ENCODE measurements around the gene LHX5.
A peak's percentile ranks its signal among the peaks of the same experiment; 100 is the strongest.

The LHX5 gene

DNA sequence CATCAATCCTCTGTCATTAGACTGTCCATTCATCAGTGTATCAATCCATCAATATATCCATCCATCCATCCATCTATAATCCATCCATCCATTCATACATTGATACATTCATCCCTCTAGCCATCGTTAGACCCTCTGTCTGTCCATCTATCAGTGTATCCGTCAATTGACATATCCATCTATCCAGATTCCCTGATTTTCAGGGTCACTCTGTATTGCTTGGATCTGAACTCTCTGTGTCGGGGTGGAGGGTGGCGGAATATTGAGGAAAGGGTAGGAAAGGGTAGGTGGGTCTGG lies 32.4 kb downstream of the LHX5 start:
- DNase-seq (ENCODE audit: low read depth) = no peak

DNA sequence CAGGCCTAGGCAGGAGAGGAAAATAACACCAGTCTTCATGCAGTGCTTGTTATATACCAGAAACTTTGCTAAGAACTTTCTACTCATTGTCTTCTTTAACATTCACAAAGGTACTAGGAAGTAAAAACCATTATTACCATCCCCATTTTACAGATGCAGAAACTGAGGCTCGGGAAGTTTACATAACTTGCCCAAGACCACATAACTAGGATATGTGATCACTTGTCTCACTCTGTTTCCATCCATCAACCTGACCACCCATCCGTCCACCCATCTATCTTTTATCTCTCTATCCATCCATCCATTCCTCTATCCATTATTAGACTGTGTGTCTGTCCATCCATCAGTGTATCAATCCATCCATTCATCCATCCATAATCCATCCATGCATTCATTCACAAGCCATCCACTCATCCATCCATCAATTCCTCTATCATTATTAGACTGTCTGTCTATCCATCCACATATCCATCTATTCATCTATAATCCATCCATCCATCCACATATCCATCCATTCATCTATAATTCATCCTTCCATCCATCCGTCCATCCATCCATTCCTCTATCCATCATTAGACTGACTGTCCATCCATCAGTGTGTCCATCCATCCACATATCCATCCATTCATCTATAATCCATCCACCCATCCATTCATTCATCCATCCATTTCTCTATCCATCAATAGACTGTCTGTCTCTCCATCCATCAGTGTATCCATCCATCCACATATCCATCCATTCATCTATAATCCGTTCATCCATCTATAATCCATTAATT lies 33.0 kb downstream of the LHX5 start:
- no peak for DNase-seq (ENCODE audit: low read depth)

DNA sequence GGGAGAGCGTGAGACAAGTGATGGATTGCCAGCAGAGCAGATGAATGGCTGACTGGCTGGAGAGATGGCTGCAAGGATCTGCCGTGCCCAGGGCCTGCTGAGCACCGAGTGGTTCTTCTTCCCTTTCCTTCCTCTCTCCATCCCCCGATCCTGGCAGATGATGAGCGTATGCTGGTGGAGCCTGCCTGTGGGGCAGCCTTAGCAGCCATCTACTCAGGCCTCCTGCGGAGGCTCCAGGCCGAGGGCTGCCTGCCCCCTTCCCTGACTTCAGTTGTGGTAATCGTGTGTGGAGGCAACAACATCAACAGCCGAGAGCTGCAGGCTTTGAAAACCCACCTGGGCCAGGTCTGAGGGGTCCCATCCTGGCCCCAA lies 34.0 kb downstream of the LHX5 start:
- no peak for DNase-seq (ENCODE audit: low read depth)

- DNase-seq (ENCODE audit: low read depth) = no peak
Observed at GRCh38 chr12:113436993-113437728, 34.5 kb downstream of the LHX5 start.

- DNase-seq (ENCODE audit: low read depth) = no peak
Observed at GRCh38 chr12:113436586-113436985, 35.1 kb downstream of the LHX5 start.

GRCh38 chr12:113435367-113435766 lies 36.3 kb downstream of the LHX5 start:
- DNase-seq (ENCODE audit: low read depth) = no peak

DNA sequence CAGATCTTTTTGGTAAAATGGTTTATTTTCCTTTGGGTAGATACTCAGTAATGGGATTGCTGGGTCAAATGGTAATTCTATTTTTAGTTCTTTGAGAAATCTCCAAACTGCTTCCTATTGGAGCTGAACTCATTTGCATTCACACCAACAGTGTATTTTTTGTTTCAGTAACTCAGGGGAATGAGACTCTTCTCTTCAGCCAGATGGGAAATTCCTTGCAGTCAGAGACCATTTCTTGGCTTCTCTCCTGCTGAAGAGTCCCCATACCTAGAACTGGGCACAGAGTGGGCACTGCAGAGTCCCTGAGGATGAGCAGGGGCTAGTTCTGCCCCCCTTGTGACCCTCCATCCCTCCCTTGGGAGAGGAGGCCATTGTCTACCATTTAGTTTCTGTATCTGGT lies 38.7 kb downstream of the LHX5 start:
- no peak for DNase-seq (ENCODE audit: low read depth)

DNA sequence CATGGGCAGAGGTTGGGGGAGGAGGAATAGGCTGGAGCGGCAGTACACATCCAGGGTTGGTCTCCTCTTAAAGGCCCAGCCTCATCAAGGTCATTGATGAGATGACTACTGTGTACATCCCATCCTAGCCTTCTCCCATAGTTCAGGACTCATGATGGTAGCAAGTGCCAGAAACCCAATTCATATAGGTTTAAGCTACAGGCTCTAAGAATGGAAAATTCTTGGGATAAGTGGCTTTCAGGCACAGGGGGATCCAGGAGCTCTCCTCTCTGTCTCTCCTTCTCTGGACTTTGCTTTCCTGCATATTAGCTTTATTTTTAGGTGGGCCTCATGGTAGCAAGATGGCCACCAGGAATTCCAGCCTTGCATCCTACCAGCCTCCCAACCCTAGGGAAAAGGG lies 43.2 kb downstream of the LHX5 start:
- DNase-seq (ENCODE audit: low read depth) = no peak

DNA sequence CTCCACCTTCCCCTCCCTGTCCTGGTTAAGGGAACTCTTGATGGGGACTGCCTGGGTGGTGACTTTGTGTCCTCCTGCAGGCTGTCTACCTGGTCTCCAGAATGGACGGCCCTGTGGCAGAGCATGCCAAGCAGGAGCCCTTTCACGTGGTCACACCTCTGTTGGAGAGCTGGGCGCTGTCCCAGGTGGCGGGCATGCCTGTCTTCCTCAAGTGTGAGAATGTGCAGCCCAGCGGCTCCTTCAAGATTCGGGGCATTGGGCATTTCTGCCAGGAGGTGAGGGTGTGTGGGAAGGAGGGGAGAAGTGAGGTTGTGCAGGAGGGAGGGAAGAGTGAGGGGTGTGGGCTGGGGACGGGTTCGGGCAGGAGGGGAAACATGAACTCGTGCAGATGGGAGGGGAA lies 43.8 kb downstream of the LHX5 start:
- DNase-seq (ENCODE audit: low read depth) = no peak

GRCh38 chr12:113425960-113426453 lies 45.7 kb downstream of the LHX5 start:
- DNase-seq (ENCODE audit: low read depth) = no peak

DNA sequence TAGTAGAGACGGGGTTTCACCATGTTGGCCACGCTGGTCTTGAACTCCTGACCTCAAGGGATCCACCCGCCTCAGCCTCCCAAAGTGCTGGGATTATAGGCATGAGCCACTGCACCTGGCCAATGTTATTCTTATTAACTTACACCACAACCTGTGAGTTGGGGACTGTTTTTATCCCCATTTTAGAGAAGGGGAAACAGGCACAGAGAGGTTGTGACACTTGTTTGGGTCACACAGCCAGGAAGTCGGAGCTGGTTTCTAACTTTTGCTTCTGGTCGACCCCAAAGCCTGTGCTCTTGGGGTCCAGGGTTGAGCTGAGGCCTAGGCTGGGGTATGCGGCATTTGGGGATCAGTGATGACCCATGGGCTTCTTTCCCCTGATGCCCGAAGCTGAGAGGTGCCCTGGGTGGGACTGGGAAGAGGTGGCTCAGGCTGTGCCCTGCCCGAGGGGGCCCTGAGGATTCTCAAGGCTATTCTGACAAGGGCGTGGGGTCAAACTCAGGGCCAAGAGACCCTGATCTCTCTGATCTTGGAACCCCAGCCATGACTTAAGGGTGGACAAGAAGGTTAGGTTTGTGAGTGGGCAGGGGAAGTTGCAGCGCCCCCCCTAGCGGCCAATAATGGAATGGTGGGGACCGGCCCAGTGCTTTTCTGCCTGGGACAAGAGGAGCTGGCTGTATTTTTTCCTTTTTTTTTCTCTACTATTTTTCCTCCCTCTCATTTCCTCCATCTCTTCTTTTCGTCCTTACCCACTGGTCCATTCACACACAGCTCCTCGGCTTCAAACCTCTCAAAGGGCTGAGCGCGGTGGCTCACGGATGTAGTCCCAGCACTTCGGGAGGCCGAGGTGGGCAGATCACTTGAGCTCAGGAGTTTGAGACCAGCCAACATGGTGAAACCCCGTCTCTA lies 46.5 kb downstream of the LHX5 start:
- peak; percentile 32 for DNase-seq (ENCODE audit: low read depth)

GRCh38 chr12:113424456-113424855 lies 47.2 kb downstream of the LHX5 start:
- no peak for DNase-seq (ENCODE audit: low read depth)

DNA sequence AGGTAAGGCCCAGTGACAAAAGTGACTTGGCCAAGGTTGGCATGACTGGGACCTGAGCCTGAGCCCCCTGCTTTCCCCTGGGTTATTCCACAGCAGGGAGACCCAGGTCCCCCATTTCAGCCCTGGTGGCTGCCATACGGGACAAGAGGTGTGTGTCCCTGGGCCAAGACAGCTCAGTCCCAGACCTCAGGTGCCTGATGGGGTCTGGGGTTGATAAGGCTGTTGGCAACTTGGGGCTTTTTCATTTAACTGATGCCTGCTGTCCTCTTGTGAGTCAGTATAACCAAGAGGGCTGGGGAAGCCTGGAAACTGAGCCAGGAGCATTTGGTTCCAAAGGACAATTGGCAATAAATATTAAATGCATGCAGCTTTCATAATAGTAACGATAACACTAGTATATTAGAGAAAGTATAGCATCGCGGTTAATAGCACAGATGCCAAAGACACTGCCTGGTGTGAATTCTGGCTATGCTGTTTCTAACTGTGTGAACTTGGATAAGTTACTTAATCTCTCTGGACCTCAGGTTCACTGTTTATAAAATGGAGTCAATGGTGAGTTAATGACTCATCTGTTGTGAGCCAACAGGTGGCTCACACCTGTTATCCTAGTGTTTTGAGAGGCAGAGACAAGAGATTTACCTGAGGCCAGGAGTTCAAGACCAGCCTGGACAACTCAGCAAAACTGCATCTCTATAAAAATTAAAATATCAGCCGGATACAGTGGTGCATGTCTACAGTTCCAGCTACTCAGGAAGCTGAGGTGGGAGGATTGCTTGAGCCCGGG lies 48.6 kb downstream of the LHX5 start:
- DNase-seq (ENCODE audit: low read depth) = no peak

DNA sequence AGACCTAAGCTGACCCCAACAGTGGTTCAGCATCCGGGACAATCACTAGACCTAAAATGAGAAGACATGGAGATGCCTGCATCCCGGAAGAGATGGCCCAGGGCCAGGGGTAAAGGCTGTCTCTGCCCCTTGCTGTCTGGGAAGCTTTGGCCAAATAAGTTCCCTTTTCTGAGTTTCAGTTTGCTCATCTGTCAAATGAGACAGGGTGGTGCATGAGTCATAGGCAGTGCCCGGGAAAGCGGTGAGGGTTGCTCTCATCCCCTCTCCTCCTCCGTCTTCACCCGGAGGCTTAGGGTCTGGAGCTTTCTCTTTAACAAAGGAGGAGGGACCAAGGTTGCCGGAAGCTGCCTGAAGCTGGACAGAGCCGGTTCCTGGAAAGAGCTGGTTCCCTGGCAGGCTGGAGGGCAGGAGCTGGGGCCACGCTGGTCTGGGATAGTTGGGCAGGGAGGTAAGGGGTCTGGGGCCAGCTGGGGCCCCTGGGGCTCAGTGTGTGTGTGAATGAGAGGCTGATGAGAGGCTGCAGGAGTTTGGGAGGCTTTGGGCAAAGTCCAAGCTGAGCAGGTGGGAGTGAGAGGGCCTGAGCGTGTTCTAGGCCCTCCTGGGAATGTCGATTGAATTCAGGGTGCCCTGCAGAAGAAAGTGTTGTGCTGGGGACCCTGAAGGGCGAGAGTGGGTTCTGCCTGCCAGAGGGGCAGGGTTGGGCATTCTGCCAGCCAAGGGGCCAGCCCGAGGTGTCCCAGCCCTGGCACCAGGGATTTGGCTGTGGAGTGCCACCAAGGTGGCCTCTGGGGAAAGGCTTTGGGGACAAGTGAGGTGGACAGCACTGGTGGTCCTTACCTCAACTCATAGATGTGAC lies 49.4 kb downstream of the LHX5 start, which contains the start of gene SDSL:
Gene SDSL, plus strand, starts transcription at position 351 of the 856 bp plus-strand sequence. CDS start 5,603 bp downstream, outside the sequence.
- no peak for DNase-seq (ENCODE audit: low read depth)

GRCh38 chr12:113420996-113421595 lies 50.6 kb downstream of the LHX5 start:
- DNase-seq (ENCODE audit: low read depth) = no peak

DNA sequence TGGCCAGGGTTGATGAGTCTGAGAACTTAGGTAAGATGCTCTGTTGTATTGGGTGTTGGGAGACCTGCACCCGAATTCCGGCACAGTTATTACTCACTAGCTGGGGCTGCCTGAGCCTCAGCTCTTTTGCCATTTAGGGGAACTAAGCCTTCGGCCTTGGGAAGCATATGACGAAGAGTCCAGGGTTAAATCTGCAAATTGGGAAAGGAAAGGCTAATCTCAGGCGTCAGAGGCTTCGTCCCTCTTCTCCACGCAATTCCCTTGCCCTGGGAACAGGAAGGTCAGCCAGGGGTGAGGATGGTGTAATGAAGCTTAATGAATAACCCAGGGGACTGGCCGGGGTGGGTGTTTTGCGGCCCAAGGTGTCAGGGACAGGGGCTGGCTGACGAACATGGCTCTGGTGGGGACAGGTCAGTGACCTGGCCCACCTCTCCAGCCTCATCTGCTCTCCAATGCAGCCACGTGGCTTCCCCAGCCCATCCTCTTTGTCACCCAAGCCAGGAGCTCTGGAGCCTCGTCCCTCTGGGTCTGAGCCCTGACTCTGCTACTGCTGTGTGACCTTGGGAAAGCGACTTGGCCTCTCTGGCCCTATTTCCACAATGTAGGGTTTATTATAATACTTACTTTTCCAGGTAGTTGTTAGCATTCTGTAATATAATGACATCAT lies 53.3 kb downstream of the LHX5 start:
- DNase-seq (ENCODE audit: low read depth) = no peak

- no peak for DNase-seq (ENCODE audit: low read depth)
Observed at GRCh38 chr12:113416091-113416754, 55.4 kb downstream of the LHX5 start.

DNA sequence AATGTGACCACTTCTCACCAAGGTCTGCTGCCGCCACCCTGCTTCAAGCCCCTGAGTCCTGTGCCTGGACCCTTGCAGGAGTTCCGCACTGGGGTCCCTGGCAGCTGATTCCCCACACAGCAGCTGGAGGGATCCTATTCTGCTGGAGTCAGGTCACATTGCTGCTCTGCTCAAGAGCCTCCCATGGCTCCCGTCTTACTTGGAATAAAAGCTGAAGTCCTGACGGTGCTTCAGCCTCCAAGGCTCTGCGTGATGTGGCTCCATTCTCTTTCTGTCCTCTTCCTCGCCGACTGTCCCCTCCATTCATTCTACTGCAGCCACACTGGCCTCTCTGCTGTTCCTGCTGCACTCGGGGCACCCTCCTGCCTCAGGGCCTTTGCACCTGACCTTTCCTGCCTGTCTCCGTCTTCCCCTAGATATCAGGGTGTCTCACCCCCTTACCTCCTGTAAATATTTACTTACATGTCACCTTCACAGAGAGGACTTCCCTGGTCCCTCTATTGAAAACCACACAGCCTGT lies 57.1 kb downstream of the LHX5 start:
- no peak for DNase-seq (ENCODE audit: low read depth)

GRCh38 chr12:113413488-113413939 lies 58.2 kb downstream of the LHX5 start:
- no peak for DNase-seq (ENCODE audit: low read depth)

Measured in stimulated activated CD8-positive, alpha-beta memory T cell treated with anti-CD3 and anti-CD28 coated beads, Interleukin-15, amount 100 ng/mL, for 24 hours (primary cell).